Endothelial cell of umbilical vein (primary cell): Measurements from ENCODE around the gene TNIP1. TPM values are rescaled to one million over a fixed set of nuclear protein-coding genes. Genes with fewer than 3 reads are reported as not detected.

ENCODE experiments used
- BruUV-seq: library from RNA; stranded (reverse); fragments of 400-500 nt; replicated peaks from 2 replicates; lab custom pipeline; 2021; lab: Mats Ljungman, UMichigan
- CTCF ChIA-PET: fragments of 300-600, 350-600 bp; sonication (Branson Sonifier 250); formaldehyde crosslinking; loops from one replicate; lab custom pipeline; 2021; ENCODE audit warnings: antibody characterized with exemption, inconsistent platforms; lab: Charles Lee
- POLR2A ChIA-PET: fragments of 300-600, 350-600 bp; sonication (Branson Sonifier 250); formaldehyde crosslinking; loops from one replicate; lab custom pipeline; 2021; ENCODE audit warnings: antibody characterized with exemption, inconsistent platforms; lab: Charles Lee
- DNase-seq: peaks from one replicate; pipeline ENCODE4 v3.0.0-alpha.2; 2011; ENCODE audit warnings: low read depth, low spot score
- FAIRE-seq: peaks from 2 replicates; lab custom pipeline; 2011; peaks lifted over from hg19 to GRCh38; lab: Jason Lieb, UNC
- H2AFZ ChIP-seq: 2 replicates; pipeline ENCODE4 v1.6.0; 2012; ENCODE audit warnings: low read depth, low read length, control low read depth, inconsistent platforms
- H3K27ac ChIP-seq: 2 replicates; pipeline ENCODE4 v1.5.1; 2011; ENCODE audit warnings: low read depth, mild to moderate bottlenecking, control low read depth, low read length, moderate library complexity; ENCODE audit not compliant: insufficient read depth
- H3K27me3 ChIP-seq, 2 experiments: 2 replicates each; pipeline versions ENCODE4 v1.6.0 to v1.6.1; 2011; ENCODE audit warnings: low read length in 2 of 2, mixed read lengths in 1 of 2; ENCODE audit not compliant: control insufficient read depth in 2 of 2, insufficient read depth in 2 of 2
- H3K36me3 ChIP-seq, 2 experiments: 2 replicates in 1 of 2; 3 replicates in 1 of 2; pipeline ENCODE4 v1.5.1; 2011; ENCODE audit warnings: low read length in 2 of 2, mild to moderate bottlenecking in 1 of 2, moderate library complexity in 1 of 2; ENCODE audit not compliant: control insufficient read depth in 2 of 2, insufficient read depth in 2 of 2; ENCODE audit errors: extremely low read depth in 1 of 2
- H3K4me1 ChIP-seq: 3 replicates; pipeline ENCODE4 v1.5.1; 2011; ENCODE audit warnings: mild to moderate bottlenecking, low read length; ENCODE audit not compliant: control insufficient read depth, insufficient read depth; ENCODE audit errors: extremely low read depth
- H3K4me2 ChIP-seq: 2 replicates; pipeline ENCODE4 v1.6.1; 2011; ENCODE audit warnings: low read length, control low read depth, mixed read lengths; ENCODE audit not compliant: insufficient read depth
- H3K4me3 ChIP-seq, 3 experiments: fragments of 200-600 bp in 1 of 3; sonication (generic), shearing (Covaris generic) in 1 of 3; replicated peaks in 1 of 3; 2 replicates each; pipeline ENCODE4 v1.5.1; 2011 to 2016; ENCODE audit warnings: control low read depth in 3 of 3, low read length in 3 of 3, mild to moderate bottlenecking in 2 of 3, inconsistent platforms in 1 of 3, low read depth in 1 of 3, moderate library complexity in 1 of 3; ENCODE audit not compliant: insufficient read depth in 1 of 3
- H3K79me2 ChIP-seq: 2 replicates; pipeline ENCODE4 v1.6.0; 2012; ENCODE audit warnings: low read length, inconsistent platforms; ENCODE audit not compliant: control insufficient read depth, insufficient read depth
- H3K9ac ChIP-seq: replicated peaks from 2 replicates; pipeline ENCODE3; 2011; ENCODE audit warnings: low read length, control low read depth; ENCODE audit not compliant: insufficient read depth; ENCODE audit errors: extremely low read depth
- H3K9me1 ChIP-seq: replicated peaks from 3 replicates; pipeline ENCODE4 v1.6.0; 2011; ENCODE audit warnings: mild to moderate bottlenecking, low read length; ENCODE audit not compliant: control insufficient read depth, insufficient read depth; ENCODE audit errors: extremely low read depth
- H3K9me3 ChIP-seq: replicated peaks from 2 replicates; pipeline ENCODE4 v1.5.1; 2012; ENCODE audit warnings: low read length, inconsistent platforms; ENCODE audit not compliant: control insufficient read depth, insufficient read depth
- H4K20me1 ChIP-seq: replicated peaks from 2 replicates; pipeline ENCODE3; 2011; ENCODE audit warnings: mild to moderate bottlenecking, low read length; ENCODE audit not compliant: control insufficient read depth, insufficient read depth; ENCODE audit errors: extremely low read depth
- CTCF ChIP-seq, 2 donors: IDR thresholded peaks; 1 replicate in 1 of 2; 2 replicates in 1 of 2; pipeline ENCODE4 v1.5.1; 2011; ENCODE audit warnings: low read length in 2 of 2, mild to moderate bottlenecking in 2 of 2, moderate library complexity in 2 of 2, control low read depth in 1 of 2, inconsistent platforms in 1 of 2, low read depth in 1 of 2; ENCODE audit not compliant: insufficient read depth in 1 of 2; ENCODE audit errors: extremely low read depth in 1 of 2
- EZH2 ChIP-seq: IDR thresholded peaks from 2 replicates; pipeline ENCODE4 v1.6.1; 2012; ENCODE audit warnings: borderline replicate concordance, low read depth, mild to moderate bottlenecking, moderate library complexity, low read length, inconsistent platforms; ENCODE audit not compliant: severe bottlenecking
- FOS ChIP-seq: IDR thresholded peaks from 2 replicates; pipeline ENCODE4 v1.6.1; 2011; ENCODE audit warnings: mild to moderate bottlenecking, low read length, moderate library complexity, borderline replicate concordance; ENCODE audit not compliant: insufficient read depth
- GATA2 ChIP-seq: IDR thresholded peaks from 2 replicates; pipeline ENCODE4 v1.7.0; 2011; ENCODE audit warnings: low read depth, mild to moderate bottlenecking, moderate library complexity, mixed read lengths, low read length; ENCODE audit not compliant: insufficient read length, insufficient read depth
- JUN ChIP-seq: IDR thresholded peaks from 2 replicates; pipeline ENCODE4 v1.6.1; 2011; ENCODE audit warnings: borderline replicate concordance, low read depth; ENCODE audit not compliant: insufficient read length, insufficient read depth
- MAX ChIP-seq: IDR thresholded peaks from 2 replicates; pipeline ENCODE4 v1.6.1; 2011; ENCODE audit not compliant: insufficient read depth, insufficient read length
- POLR2A ChIP-seq: IDR thresholded peaks from 2 replicates; pipeline ENCODE4 v1.6.1; 2012; ENCODE audit warnings: low read depth, mild to moderate bottlenecking, control low read depth, low read length
- dilution Hi-C: fragments of 300-500 bp; cut with MboI; formaldehyde crosslinking; loops from one replicate; pipeline ENCODE4 v1.15.0; 2019; ENCODE audit warnings: low sequenced_read_pairs; ENCODE audit not compliant: extremely low pct_ligation_motif_present
- intact Hi-C: fragments of 100-400 bp; cut with micrococcal nuclease; formaldehyde crosslinking; loops from one replicate; pipeline ENCODE4 v1.10.0; 2022
- polyA plus RNA-seq, 4 experiments: library from polyadenylated mRNA; depleted of rRNA in 3 of 4; stranded (reverse) in 3 of 4; unstranded in 1 of 4; fragments of >200 nt; gene quantifications; 2 replicates each; pipeline versions ENCODE4 v1.2.1 to v1.2.3, GENCODE V29; 2011 to 2012; ENCODE audit warnings: missing spikeins in 1 of 4
- total RNA-seq: library from RNA; stranded (reverse); gene quantifications from 2 replicates; pipeline ENCODE4 v1.2.3, GENCODE V29; 2021

The TNIP1 gene
- total and polyA plus RNA-seq, 2 donors (not counting 3 experiments of a cell fraction or from before 2014, with no cell fraction given) = 43.0 to 96.8 TPM

- dilution Hi-C loops (loop anchor here (10.0 kb wide), 1 partner anchor 52 kb away; no protein-coding TSS in a partner anchor), intact Hi-C loops (no loop called here)
- Histone ChIP-seq H3K4me1 (peaks cover 32% of the 10 kb centered on the region), H3K27ac (no peak overlapping the region), H3K27me3 (no peaks in the 10 kb centered on the region), H4K20me1 (no peaks in the 10 kb centered on the region), H3K36me3 (no peaks in the 10 kb centered on the region), H3K4me3 (no peak overlapping the region), H3K9ac (no peak overlapping the region), H3K4me2 (no peak overlapping the region), H2AFZ (no peak overlapping the region), H3K9me1 (no peaks in the 10 kb centered on the region), H3K79me2 (no peaks in the 10 kb centered on the region), H3K9me3 (no peaks in the 10 kb centered on the region)
- ChIA-PET CTCF (interaction anchor here (1.7 to 2.8 kb wide), 3 partner anchors 29 to 38 kb away, joined by 4 to 12 read pairs (median 9); no protein-coding TSS in a partner anchor), POLR2A (no interaction called here)
- no peak for TF ChIP-seq EZH2
- no peak for TF ChIP-seq POLR2A
- TF ChIP-seq FOS = no peak
- no peak for TF ChIP-seq MAX
- no peak for TF ChIP-seq GATA2
- no peak for TF ChIP-seq JUN
- TF ChIP-seq CTCF (IDR thresholded peaks at IDR 0.05; ENCODE audit: extremely low read depth in 1 of 2, insufficient read depth in 1 of 2, low read depth in 1 of 2, low read length in 2 of 2) = no peak
- BruUV-seq = no TSS peak
- DNase-seq (no peak), FAIRE-seq (no peak)
Observed at GRCh38 chr5:151086192-151086869, 5.5 kb upstream of the TNIP1 start.
